GM18870 (cell line): ENCODE measurements around the gene ROPN1B.

Experiments used
- ATAC-seq: cut with Tn5 transposase; IDR thresholded peaks from one replicate; pipeline ENCODE4 v1.9.1; 2021; ENCODE audit warnings: moderate library complexity; ENCODE audit not compliant: unreplicated experiment

ROPN1B gene

GRCh38 chr3:126003447-126004190 is 34.6 kb downstream of the ROPN1B start:
- no peak for ATAC-seq

- no peak for ATAC-seq
Measured at GRCh38 chr3:126004217-126004616, 35.2 kb downstream of the ROPN1B start.

GRCh38 chr3:126004692-126005091 is 35.7 kb downstream of the ROPN1B start:
- no peak for ATAC-seq

GRCh38 chr3:126005951-126006350 is 37.0 kb downstream of the ROPN1B start:
- ATAC-seq: no peak

GRCh38 chr3:126008219-126008618 is 39.2 kb downstream of the ROPN1B start:
- ATAC-seq: no peak

GRCh38 chr3:126009181-126009580 is 40.2 kb downstream of the ROPN1B start:
- ATAC-seq: no peak

GRCh38 chr3:126013751-126014156 is 44.8 kb downstream of the ROPN1B start:
- ATAC-seq: no peak

- ATAC-seq: no peak
Measured at GRCh38 chr3:126014252-126014651, 45.3 kb downstream of the ROPN1B start.

- ATAC-seq: no peak
Measured at GRCh38 chr3:126015075-126015474, 46.1 kb downstream of the ROPN1B start.

GRCh38 chr3:126016616-126017015 is 47.6 kb downstream of the ROPN1B start:
- no peak for ATAC-seq

- ATAC-seq: no peak
Measured at GRCh38 chr3:126017362-126017761, 48.4 kb downstream of the ROPN1B start.

GRCh38 chr3:126018545-126018944 is 49.6 kb downstream of the ROPN1B start:
- no peak for ATAC-seq

- ATAC-seq: no peak
Measured at GRCh38 chr3:126018995-126019394, 50.0 kb downstream of the ROPN1B start.

GRCh38 chr3:126019683-126020082 is 50.7 kb downstream of the ROPN1B start:
- no peak for ATAC-seq

GRCh38 chr3:126021224-126021623 is 52.2 kb downstream of the ROPN1B start:
- no peak for ATAC-seq

GRCh38 chr3:126021702-126022101 is 52.7 kb downstream of the ROPN1B start:
- no peak for ATAC-seq

GRCh38 chr3:126022741-126023359 is 53.9 kb downstream of the ROPN1B start:
- ATAC-seq: no peak

GRCh38 chr3:126023390-126023789 is 54.4 kb downstream of the ROPN1B start:
- no peak for ATAC-seq

- ATAC-seq: no peak
Measured at GRCh38 chr3:126024049-126024854, 55.3 kb downstream of the ROPN1B start.

GRCh38 chr3:126025116-126025729 is 56.2 kb downstream of the ROPN1B start:
- ATAC-seq: no peak

GRCh38 chr3:126025862-126026261 is 56.9 kb downstream of the ROPN1B start:
- no peak for ATAC-seq
